Calu3 (cell line): ENCODE results near the gene HNRNPL. TPM values are rescaled to one million over a fixed set of nuclear protein-coding genes. Genes with fewer than 3 reads are reported as not detected.
A peak's percentile ranks its signal among the peaks of the same experiment; 100 is the strongest.

Experiments
- BruUV-seq: library from RNA; stranded (reverse); fragments of 400-500 nt; replicated peaks from 2 replicates; lab custom pipeline; 2021; lab: Mats Ljungman, UMichigan
- CTCF ChIA-PET: fragments of 300-600 bp; sonication (Branson Sonifier 250); formaldehyde crosslinking; loops from one replicate; lab custom pipeline; 2022; ENCODE audit warnings: antibody characterized with exemption; lab: Charles Lee
- DNase-seq: peaks from one replicate; pipeline ENCODE4 v3.0.0; 2022
- H3K27ac Mint-ChIP-seq: one replicate; pipeline ENCODE4 v1.8.0; 2022; ENCODE audit warnings: mixed read lengths; ENCODE audit not compliant: unreplicated experiment
- H3K27me3 Mint-ChIP-seq: one replicate; pipeline ENCODE4 v1.8.0; 2022; ENCODE audit warnings: mixed read lengths; ENCODE audit not compliant: unreplicated experiment
- H3K36me3 Mint-ChIP-seq: one replicate; pipeline ENCODE4 v1.8.0; 2022; ENCODE audit warnings: mild to moderate bottlenecking, moderate library complexity, mixed read lengths; ENCODE audit not compliant: insufficient read depth, unreplicated experiment
- H3K4me1 Mint-ChIP-seq: one replicate; pipeline ENCODE4 v1.8.0; 2022; ENCODE audit warnings: mild to moderate bottlenecking, low read depth, mixed read lengths; ENCODE audit not compliant: unreplicated experiment
- H3K4me3 Mint-ChIP-seq: one replicate; pipeline ENCODE4 v1.8.0; 2022; ENCODE audit warnings: mild to moderate bottlenecking, low read depth, moderate library complexity, mixed read lengths; ENCODE audit not compliant: unreplicated experiment
- H3K9me3 Mint-ChIP-seq: one replicate; pipeline ENCODE4 v1.8.0; 2022; ENCODE audit warnings: low read depth, mixed read lengths; ENCODE audit not compliant: unreplicated experiment
- intact Hi-C: fragments of 100-400 bp; cut with micrococcal nuclease; formaldehyde crosslinking; loops from one replicate; pipeline ENCODE4 v1.10.0; 2022; ENCODE audit not compliant: unreplicated experiment
- total RNA-seq: library from RNA; stranded (reverse); gene quantifications from 2 replicates; pipeline ENCODE4 v1.2.3, GENCODE V29; 2022
- TF ChIP-seq, protein P1 (sequence below): fragments of 200-600 bp; IDR thresholded peaks from one replicate; pipeline ENCODE4 v1.8.0; 2022; ENCODE audit warnings: antibody characterized with exemption; ENCODE audit not compliant: unreplicated experiment

The HNRNPL gene
- total RNA-seq, 1 experiment from 2014 or later, result 408 TPM

DNA sequence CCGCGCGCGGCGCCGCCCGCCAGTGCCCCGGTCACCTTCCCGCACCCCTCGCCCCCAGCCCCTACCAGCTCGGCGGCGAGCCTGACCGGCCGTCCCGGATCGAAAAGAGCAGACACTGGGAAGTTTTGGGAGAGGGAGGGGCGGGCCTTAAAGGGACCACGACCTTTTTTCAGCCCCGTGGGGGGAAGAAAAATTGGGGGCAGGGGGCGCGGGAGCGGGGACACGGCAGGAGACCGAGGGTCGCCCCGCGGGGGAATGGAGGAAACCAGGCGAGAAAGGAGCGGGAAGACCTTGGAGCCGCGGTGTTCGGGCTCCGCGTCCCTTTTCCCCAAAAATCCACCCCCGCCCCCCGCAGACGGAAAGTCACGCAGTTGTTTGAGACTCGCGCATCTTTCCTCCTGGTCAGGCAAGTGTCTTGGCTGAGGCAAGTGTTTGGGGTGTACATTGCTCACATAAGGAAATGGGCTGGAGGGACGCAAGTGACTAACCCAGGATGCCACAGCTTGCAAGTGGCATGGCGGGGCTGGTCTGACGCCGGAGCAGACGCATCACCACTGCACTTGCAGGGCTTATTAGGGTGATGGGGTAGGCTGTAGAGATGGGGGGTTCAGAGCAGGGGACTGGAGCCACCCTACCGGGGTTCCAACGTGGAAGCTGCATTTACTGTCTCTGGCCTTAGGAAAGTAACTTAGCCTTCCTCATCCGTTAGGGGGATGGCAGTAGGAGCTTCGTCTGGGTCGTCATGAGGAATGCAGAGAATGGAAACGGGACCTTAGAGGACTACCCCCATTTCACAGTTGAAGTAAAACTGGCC is 2.7 kb upstream of the HNRNPL start:
- intact Hi-C loops, result loop anchor here (5.0 kb wide), 1 partner anchor 35 kb away; no protein-coding TSS in a partner anchor
- H3K36me3 Mint-ChIP-seq, result peaks cover 58% of the 10 kb centered on the region
- H3K27ac Mint-ChIP-seq, result peak overlapping the region; percentile 98
- no TSS peak for BruUV-seq
- no peaks in the 10 kb centered on the region for H3K9me3 Mint-ChIP-seq
- peaks cover 29% of the 10 kb centered on the region for H3K4me1 Mint-ChIP-seq
- peaks cover 14% of the 10 kb centered on the region for H3K27me3 Mint-ChIP-seq
- peak overlapping the region; percentile 82 for H3K4me3 Mint-ChIP-seq
- CTCF ChIA-PET, result interaction anchor here (0.5 to 3.3 kb wide), 6 partner anchors 10 to 79 kb away, joined by 3 to 19 read pairs (median 4); partner anchors contain the start of genes MRPS12 and SARS2
- TF ChIP-seq, protein P1, sequence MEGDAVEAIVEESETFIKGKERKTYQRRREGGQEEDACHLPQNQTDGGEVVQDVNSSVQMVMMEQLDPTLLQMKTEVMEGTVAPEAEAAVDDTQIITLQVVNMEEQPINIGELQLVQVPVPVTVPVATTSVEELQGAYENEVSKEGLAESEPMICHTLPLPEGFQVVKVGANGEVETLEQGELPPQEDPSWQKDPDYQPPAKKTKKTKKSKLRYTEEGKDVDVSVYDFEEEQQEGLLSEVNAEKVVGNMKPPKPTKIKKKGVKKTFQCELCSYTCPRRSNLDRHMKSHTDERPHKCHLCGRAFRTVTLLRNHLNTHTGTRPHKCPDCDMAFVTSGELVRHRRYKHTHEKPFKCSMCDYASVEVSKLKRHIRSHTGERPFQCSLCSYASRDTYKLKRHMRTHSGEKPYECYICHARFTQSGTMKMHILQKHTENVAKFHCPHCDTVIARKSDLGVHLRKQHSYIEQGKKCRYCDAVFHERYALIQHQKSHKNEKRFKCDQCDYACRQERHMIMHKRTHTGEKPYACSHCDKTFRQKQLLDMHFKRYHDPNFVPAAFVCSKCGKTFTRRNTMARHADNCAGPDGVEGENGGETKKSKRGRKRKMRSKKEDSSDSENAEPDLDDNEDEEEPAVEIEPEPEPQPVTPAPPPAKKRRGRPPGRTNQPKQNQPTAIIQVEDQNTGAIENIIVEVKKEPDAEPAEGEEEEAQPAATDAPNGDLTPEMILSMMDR, result no peak
- DNase-seq, result peak; percentile 65

DNA sequence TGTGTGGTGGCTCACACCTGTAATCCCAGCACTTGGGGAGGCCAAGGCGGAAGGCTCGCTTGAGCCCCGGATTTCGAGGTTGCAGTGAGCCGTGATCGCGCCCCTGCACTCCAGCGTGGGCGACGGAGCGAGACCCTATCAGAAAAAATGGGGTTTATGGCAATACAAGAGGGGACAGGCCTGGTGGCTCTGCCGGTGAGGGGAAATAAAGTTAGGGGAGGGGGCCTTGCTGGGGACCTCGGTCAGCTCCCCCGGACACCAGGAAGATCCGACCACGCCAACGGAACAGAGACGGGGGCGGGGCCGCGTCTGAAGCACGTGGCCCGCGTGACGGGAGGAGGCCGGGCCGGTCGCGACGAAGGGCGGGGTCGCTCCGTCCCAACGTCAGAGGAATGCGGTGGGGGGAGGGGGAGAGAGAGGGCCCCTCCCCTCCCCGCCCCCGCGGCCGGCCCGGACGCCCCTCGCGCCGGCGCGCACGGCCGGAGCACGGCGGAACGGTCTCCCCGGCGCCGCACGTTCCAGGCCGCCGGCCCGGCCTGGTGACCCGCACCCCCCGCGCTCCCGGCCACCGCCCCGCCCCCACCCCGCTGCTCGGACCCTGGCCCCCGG is 1.9 kb upstream of the HNRNPL start:
- Mint-ChIP-seq H3K9me3 (no peaks in the 10 kb centered on the region), H3K27me3 (peaks cover 14% of the 10 kb centered on the region), H3K4me3 (peak overlapping the region; percentile 82), H3K36me3 (peaks cover 65% of the 10 kb centered on the region), H3K4me1 (peaks cover 36% of the 10 kb centered on the region), H3K27ac (peak overlapping the region; percentile 98)
- no TSS peak for BruUV-seq
- CTCF ChIA-PET, result interaction anchor here (0.7 to 3.3 kb wide), 3 partner anchors 11 to 457 kb away, joined by 3 to 19 read pairs (median 4); no protein-coding TSS in a partner anchor
- TF ChIP-seq, protein P1, result no peak
- peak; percentile 99 for DNase-seq
- intact Hi-C loops, result loop anchor here (5.0 kb wide), 1 partner anchor 36 kb away; no protein-coding TSS in a partner anchor

DNA sequence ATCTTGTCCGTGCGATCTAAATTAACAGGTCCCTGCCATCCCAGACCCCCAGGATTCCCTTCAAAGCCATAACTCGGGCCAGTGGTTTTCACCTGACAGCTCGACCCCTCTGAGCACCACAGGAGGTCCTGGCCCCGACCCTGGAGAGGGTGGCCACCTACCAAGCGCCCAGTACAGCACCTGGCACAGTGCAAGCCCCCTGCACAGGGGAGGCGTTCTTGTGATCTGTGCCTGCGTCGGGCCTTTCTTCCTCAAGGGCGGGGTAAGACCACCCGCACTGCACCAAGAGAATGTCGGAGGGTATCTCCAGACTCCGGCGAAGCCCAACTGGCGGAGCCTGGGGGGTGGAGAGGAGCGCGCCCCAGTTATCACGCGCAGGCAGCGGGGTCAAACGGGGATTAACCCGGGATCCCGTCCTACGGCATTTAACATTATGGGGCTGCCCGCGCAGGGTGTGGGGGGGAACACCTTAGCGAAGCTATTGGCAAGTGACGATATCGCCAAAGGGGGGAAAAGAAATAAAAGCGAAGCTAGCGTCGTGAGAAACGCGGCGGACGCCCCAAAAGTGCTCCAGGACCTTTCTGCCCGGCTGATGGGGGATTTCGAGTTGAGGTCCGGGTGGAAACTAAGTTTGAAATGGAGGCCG is 1.3 kb upstream of the HNRNPL start:
- TF ChIP-seq, protein P1, result no peak
- no peak for DNase-seq
- CTCF ChIA-PET, result interaction anchor here (0.7 to 3.3 kb wide), 4 partner anchors 12 to 457 kb away, joined by 3 to 19 read pairs (median 4); no protein-coding TSS in a partner anchor
- H3K4me1 Mint-ChIP-seq, result peaks cover 36% of the 10 kb centered on the region
- H3K4me3 Mint-ChIP-seq, result peak overlapping the region; percentile 82
- intact Hi-C loops, result loop anchor here (1.0 to 5.0 kb wide), 2 partner anchors 36 to 79 kb away; partner anchors contain the start of genes MRPS12 and SARS2
- H3K27ac Mint-ChIP-seq, result peak overlapping the region; percentile 98
- no peaks in the 10 kb centered on the region for H3K9me3 Mint-ChIP-seq
- peaks cover 72% of the 10 kb centered on the region for H3K36me3 Mint-ChIP-seq
- peaks cover 14% of the 10 kb centered on the region for H3K27me3 Mint-ChIP-seq
- BruUV-seq, result TSS peak; percentile 11

DNA sequence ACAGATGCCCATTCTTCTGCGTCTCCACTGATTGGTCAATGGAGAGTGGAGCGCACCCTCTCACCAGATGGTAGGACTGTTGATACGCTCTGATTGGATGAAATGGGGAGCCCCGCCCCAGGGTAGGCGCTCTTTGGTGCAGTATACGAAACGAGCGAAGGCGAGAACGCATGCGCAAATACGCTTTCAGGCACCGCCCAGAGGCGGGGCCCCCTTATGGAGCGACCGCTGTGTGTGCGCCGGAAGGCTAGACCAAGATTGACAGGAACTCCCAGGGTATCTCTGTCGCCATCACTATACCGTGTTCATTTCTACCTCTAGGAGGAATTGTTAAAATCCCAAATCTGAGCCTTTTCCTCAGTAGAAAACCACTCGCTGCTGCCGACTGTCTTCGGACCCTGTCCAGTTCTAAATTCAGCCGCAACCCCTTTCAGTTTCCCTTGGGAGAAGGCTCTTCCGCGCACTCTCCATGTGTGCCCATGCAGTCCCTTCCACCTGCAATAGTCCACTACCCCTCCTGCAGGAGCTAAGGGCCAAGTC is 720 bp upstream of the HNRNPL start:
- Mint-ChIP-seq H3K27me3 (peaks cover 14% of the 10 kb centered on the region), H3K27ac (peak overlapping the region; percentile 98), H3K9me3 (no peaks in the 10 kb centered on the region), H3K36me3 (peaks cover 78% of the 10 kb centered on the region), H3K4me3 (peak overlapping the region; percentile 82), H3K4me1 (peaks cover 36% of the 10 kb centered on the region)
- DNase-seq, result peak; percentile 99
- intact Hi-C loops, result loop anchor here (1.0 to 5.0 kb wide), 2 partner anchors 37 to 80 kb away; partner anchors contain the start of genes MRPS12 and SARS2
- BruUV-seq, result TSS peak; percentile 88
- TF ChIP-seq, protein P1, result no peak
- CTCF ChIA-PET, result interaction anchor here (0.7 to 3.3 kb wide), 2 partner anchors 12 to 340 kb away, joined by 3 to 19 read pairs; no protein-coding TSS in a partner anchor
